ENCODE results near the gene MELTF.

Gene MELTF

DNA sequence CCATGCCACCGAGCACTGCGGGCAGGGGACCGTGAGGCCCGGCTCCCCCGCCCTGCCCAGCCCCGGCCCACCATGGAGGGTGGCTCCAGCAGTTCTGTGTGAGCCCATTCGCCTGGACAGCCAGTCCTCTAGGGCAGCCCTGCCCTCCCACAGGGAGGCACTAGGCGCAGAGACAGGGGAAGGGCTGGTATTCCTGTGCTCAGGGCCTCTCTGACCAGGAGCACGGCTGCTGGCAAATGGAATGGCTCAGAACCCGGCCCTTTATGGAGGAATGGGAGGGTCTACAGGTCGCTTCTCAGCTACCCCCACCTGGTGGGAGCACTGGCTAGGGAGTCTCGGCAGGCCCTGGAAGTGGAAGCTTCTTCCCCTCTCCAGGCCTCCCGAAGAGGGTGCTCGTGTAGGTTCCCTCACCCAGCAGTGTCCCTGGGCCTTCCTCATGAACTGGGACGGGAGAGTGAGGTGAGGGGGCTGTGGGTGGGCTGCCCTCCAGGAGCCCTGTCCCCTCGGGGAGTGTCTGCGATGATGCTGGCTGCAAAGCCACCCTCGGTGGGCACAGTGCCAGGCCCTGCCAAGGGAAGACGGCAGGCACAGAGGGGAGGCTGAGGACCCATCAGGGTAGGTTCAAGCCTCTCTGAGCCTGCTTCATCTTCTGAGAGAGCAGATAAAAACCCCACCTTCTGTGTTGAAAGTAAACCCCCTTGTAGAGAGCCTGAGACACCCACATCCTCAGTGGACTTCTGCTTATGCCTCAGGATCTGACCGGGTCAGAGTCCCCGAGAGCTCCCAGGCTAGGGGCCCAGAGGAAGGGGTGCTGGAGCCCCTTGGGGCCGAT, 1.5 kb downstream of the MELTF start:
- Histone ChIP-seq H4K20me1 (ENCODE audit: insufficient read depth, low read length, poor library complexity, severe bottlenecking) (no peaks in the 10 kb centered on the region), H3K4me1 (ENCODE audit: insufficient read depth, low read length, poor library complexity, severe bottlenecking) (peaks cover 16% of the 10 kb centered on the region), H3K9ac (ENCODE audit: low read depth, low read length, poor library complexity, severe bottlenecking) (no peak overlapping the region), H3F3A (ENCODE audit: low read depth) (no peaks in the 10 kb centered on the region), H3K4me3 (ENCODE audit: low read length, poor library complexity, severe bottlenecking) (no peak overlapping the region), H3K27me3 (ENCODE audit: insufficient read depth, low read length, poor library complexity, severe bottlenecking) (no peaks in the 10 kb centered on the region), H3K36me3 (ENCODE audit: insufficient read depth, low read length) (no peaks in the 10 kb centered on the region), H3K9me2 (replicated peaks; ENCODE audit: low read depth, low read length) (no peaks in the 10 kb centered on the region), H3K9me3 (ENCODE audit: insufficient read depth, low read depth, low read length) (no peaks in the 10 kb centered on the region), H3K79me2 (ENCODE audit: insufficient read depth, low read length) (no peaks in the 10 kb centered on the region), H2AFZ (ENCODE audit: low read length) (no peak overlapping the region), H3K4me2 (ENCODE audit: low read depth, low read length, poor library complexity, severe bottlenecking) (no peak overlapping the region)
- no peak for TF ChIP-seq EZH2phosphoT487 (IDR thresholded peaks at IDR 0.05; ENCODE audit: borderline replicate concordance)
- TF ChIP-seq, protein P1, sequence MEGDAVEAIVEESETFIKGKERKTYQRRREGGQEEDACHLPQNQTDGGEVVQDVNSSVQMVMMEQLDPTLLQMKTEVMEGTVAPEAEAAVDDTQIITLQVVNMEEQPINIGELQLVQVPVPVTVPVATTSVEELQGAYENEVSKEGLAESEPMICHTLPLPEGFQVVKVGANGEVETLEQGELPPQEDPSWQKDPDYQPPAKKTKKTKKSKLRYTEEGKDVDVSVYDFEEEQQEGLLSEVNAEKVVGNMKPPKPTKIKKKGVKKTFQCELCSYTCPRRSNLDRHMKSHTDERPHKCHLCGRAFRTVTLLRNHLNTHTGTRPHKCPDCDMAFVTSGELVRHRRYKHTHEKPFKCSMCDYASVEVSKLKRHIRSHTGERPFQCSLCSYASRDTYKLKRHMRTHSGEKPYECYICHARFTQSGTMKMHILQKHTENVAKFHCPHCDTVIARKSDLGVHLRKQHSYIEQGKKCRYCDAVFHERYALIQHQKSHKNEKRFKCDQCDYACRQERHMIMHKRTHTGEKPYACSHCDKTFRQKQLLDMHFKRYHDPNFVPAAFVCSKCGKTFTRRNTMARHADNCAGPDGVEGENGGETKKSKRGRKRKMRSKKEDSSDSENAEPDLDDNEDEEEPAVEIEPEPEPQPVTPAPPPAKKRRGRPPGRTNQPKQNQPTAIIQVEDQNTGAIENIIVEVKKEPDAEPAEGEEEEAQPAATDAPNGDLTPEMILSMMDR (conservative IDR thresholded peaks at IDR 0.05; ENCODE audit: low read length), result no peak

DNA sequence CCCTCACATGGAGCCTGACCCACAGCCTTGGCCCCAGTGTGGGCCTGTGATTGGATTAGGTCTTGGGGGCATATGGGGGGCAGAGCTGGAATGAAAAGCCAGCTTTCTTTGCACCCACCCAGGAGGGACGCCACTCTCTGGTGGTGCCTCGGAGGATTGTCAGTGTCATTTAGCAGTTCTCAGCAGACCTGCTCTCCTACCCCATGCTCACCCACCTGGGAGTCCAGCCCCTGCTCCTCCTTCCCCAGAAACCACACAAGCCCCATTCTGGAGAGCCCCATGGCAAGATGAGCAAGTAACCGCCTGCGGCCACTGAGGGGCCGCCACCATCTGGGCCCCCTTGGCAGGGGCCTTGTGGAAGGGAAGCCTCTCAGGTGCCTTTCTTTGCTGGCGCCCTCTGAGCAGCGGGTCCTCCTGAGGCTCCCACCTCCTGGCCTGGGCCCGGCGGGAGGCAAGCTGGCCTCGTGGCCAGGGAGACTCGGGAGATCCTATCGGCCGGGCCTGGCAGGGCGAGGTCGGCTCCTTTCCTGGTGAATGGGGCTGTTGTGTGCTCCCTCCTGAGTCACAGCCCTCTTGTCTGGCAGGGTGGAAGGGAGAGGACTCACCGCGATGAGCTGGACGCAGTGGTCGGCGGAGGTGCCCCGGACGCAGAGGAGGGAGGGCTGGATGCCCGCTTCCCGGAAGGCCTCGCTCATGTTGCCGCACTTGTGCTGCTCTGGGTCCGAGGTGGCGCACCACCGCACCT, 2.3 kb downstream of the MELTF start:
- Histone ChIP-seq H3K9me3 (ENCODE audit: insufficient read depth, low read depth, low read length) (no peaks in the 10 kb centered on the region), H3K4me2 (ENCODE audit: low read depth, low read length, poor library complexity, severe bottlenecking) (no peak overlapping the region), H3K4me3 (ENCODE audit: low read length, poor library complexity, severe bottlenecking) (no peak overlapping the region), H3K9me2 (replicated peaks; ENCODE audit: low read depth, low read length) (no peaks in the 10 kb centered on the region), H3K36me3 (ENCODE audit: insufficient read depth, low read length) (no peaks in the 10 kb centered on the region), H3K27me3 (ENCODE audit: insufficient read depth, low read length, poor library complexity, severe bottlenecking) (no peaks in the 10 kb centered on the region), H3K9ac (ENCODE audit: low read depth, low read length, poor library complexity, severe bottlenecking) (no peak overlapping the region), H3K4me1 (ENCODE audit: insufficient read depth, low read length, poor library complexity, severe bottlenecking) (peaks cover 24% of the 10 kb centered on the region), H2AFZ (ENCODE audit: low read length) (no peak overlapping the region), H4K20me1 (ENCODE audit: insufficient read depth, low read length, poor library complexity, severe bottlenecking) (no peaks in the 10 kb centered on the region), H3F3A (ENCODE audit: low read depth) (no peaks in the 10 kb centered on the region), H3K79me2 (ENCODE audit: insufficient read depth, low read length) (no peaks in the 10 kb centered on the region)
- TF ChIP-seq EZH2phosphoT487 (IDR thresholded peaks at IDR 0.05; ENCODE audit: borderline replicate concordance), result no peak
- TF ChIP-seq, protein P1 (conservative IDR thresholded peaks at IDR 0.05; ENCODE audit: low read length), result no peak

DNA sequence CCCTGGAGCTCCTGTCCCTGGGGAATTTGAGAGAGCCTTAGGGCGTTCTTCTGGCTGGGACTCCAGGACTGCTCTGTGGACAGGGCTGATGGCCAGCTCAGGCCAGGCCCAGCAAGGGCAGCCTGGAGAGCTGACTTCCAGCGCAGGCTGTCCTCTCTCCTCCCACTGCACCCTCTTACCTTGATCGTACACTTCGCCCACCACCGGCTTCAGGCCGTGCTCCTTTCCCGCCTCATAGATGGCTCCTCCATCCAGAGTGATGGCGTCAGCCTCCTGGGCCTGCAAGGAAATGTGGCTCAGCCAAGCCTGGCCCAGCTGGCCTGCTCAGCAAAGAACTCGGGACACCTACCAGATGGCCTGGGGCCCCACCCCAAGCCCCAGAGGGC, 3.1 kb downstream of the MELTF start:
- no peak overlapping the region for H3K4me3 ChIP-seq (ENCODE audit: low read length, poor library complexity, severe bottlenecking)
- no peak for TF ChIP-seq EZH2phosphoT487 (IDR thresholded peaks at IDR 0.05; ENCODE audit: borderline replicate concordance)
- TF ChIP-seq, protein P1 (conservative IDR thresholded peaks at IDR 0.05; ENCODE audit: low read length), result no peak
- no peaks in the 10 kb centered on the region for H3K79me2 ChIP-seq (ENCODE audit: insufficient read depth, low read length)
- H3K9me2 ChIP-seq (replicated peaks; ENCODE audit: low read depth, low read length), result no peaks in the 10 kb centered on the region
- peaks cover 24% of the 10 kb centered on the region for H3K4me1 ChIP-seq (ENCODE audit: insufficient read depth, low read length, poor library complexity, severe bottlenecking)
- H2AFZ ChIP-seq (ENCODE audit: low read length), result no peak overlapping the region
- no peaks in the 10 kb centered on the region for H4K20me1 ChIP-seq (ENCODE audit: insufficient read depth, low read length, poor library complexity, severe bottlenecking)
- no peaks in the 10 kb centered on the region for H3K27me3 ChIP-seq (ENCODE audit: insufficient read depth, low read length, poor library complexity, severe bottlenecking)
- no peaks in the 10 kb centered on the region for H3K36me3 ChIP-seq (ENCODE audit: insufficient read depth, low read length)
- no peak overlapping the region for H3K9ac ChIP-seq (ENCODE audit: low read depth, low read length, poor library complexity, severe bottlenecking)
- no peaks in the 10 kb centered on the region for H3F3A ChIP-seq (ENCODE audit: low read depth)
- no peaks in the 10 kb centered on the region for H3K9me3 ChIP-seq (ENCODE audit: insufficient read depth, low read depth, low read length)
- H3K4me2 ChIP-seq (ENCODE audit: low read depth, low read length, poor library complexity, severe bottlenecking), result no peak overlapping the region
